Activated T-cell treated with anti-CD3 and anti-CD28 coated beads for 4 hours (primary cell): ENCODE results near the gene BTBD3.

Source experiments
- DNase-seq: peaks from one replicate; pipeline ENCODE4 v3.0.0-alpha.2; 2020

Gene BTBD3

GRCh38 chr20:11917663-11918062, at the start of gene BTBD3:
BTBD3 (plus strand) TSS chr20:11917893; CDS start chr20:11918276, 383 bp downstream.
- no peak for DNase-seq

GRCh38 chr20:11869641-11870040, 48.1 kb upstream of the BTBD3 start:
- no peak for DNase-seq

GRCh38 chr20:11870411-11870810, 47.3 kb upstream of the BTBD3 start:
- no peak for DNase-seq

GRCh38 chr20:11876555-11876954, 41.1 kb upstream of the BTBD3 start:
- no peak for DNase-seq

- DNase-seq = no peak
Observed at GRCh38 chr20:11880680-11881079, 37.0 kb upstream of the BTBD3 start.

GRCh38 chr20:11881449-11881848, 36.2 kb upstream of the BTBD3 start:
- DNase-seq = no peak

GRCh38 chr20:11882651-11883050, 35.0 kb upstream of the BTBD3 start:
- DNase-seq = no peak

- no peak for DNase-seq
Observed at GRCh38 chr20:11888648-11889047, 29.0 kb upstream of the BTBD3 start.

GRCh38 chr20:11890331-11891076, 27.2 kb upstream of the BTBD3 start:
- DNase-seq = peak; percentile 23

GRCh38 chr20:11891077-11891775, 26.5 kb upstream of the BTBD3 start:
- DNase-seq = no peak

- peak; percentile 20 for DNase-seq
Observed at GRCh38 chr20:11891776-11892545, 25.7 kb upstream of the BTBD3 start.

GRCh38 chr20:11894062-11894461, 23.6 kb upstream of the BTBD3 start:
- DNase-seq = no peak

GRCh38 chr20:11895861-11896387, 21.8 kb upstream of the BTBD3 start:
- no peak for DNase-seq

GRCh38 chr20:11901127-11901526, 16.6 kb upstream of the BTBD3 start:
- no peak for DNase-seq

- no peak for DNase-seq
Observed at GRCh38 chr20:11902285-11902697, 15.4 kb upstream of the BTBD3 start.

- DNase-seq = no peak
Observed at GRCh38 chr20:11905460-11906179, 12.1 kb upstream of the BTBD3 start.

- no peak for DNase-seq
Observed at GRCh38 chr20:11906626-11907480, 10.8 kb upstream of the BTBD3 start.

GRCh38 chr20:11907621-11908020, 10.1 kb upstream of the BTBD3 start:
- no peak for DNase-seq

GRCh38 chr20:11912013-11912658, 5.6 kb upstream of the BTBD3 start:
- no peak for DNase-seq

- DNase-seq = no peak
Observed at GRCh38 chr20:11912659-11913415, 4.9 kb upstream of the BTBD3 start.
